Ovary (tissue), 3 donors: ENCODE measurements around the gene MAN1C1.

Experiments
- EP300 ChIP-seq: sonication (generic); formaldehyde crosslinking; IDR thresholded peaks from one replicate; pipeline ENCODE4 v1.6.1; 2017; ENCODE audit warnings: antibody characterized with exemption
- POLR2A ChIP-seq: fragments of 450-650 bp; IDR thresholded peaks from one replicate; pipeline ENCODE4 v1.6.1; 2017; ENCODE audit warnings: antibody characterized with exemption, mild to moderate bottlenecking, moderate library complexity
- TF ChIP-seq, protein P1 (sequence below), 3 donors: fragments of 450-650 bp in 2 of 3; fragments of 200-600 bp in 1 of 3; IDR thresholded peaks; one replicate each; pipeline versions ENCODE4 v1.5.1 to v1.8.0; 2016 to 2022; ENCODE audit warnings: antibody characterized with exemption in 3 of 3, mild to moderate bottlenecking in 1 of 3
- donor health status: DM: no; HTN: no; CAD: no.

DNA sequence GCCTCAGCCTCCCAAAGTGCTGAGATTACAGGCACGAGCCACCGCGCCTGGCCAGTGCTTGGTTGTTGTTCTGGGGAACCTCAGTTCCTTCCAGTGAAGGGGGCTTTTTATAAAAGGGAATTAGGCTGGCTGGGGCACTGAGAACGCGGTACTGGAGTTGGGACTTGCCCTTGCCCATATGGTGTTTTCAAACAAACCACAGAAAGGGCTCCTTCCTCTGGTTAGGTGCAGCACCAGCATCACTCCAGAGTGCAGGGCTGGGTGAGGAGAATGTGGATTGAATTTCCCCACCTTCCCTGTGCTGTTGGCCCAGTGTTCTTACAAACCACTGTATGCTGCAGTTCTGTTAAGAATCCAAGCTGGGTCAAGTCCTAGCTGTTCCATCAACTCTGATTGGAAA is 5.3 kb downstream of the MAN1C1 start:
- TF ChIP-seq POLR2A (no peak), EP300 (no peak)
- TF ChIP-seq, protein P1, sequence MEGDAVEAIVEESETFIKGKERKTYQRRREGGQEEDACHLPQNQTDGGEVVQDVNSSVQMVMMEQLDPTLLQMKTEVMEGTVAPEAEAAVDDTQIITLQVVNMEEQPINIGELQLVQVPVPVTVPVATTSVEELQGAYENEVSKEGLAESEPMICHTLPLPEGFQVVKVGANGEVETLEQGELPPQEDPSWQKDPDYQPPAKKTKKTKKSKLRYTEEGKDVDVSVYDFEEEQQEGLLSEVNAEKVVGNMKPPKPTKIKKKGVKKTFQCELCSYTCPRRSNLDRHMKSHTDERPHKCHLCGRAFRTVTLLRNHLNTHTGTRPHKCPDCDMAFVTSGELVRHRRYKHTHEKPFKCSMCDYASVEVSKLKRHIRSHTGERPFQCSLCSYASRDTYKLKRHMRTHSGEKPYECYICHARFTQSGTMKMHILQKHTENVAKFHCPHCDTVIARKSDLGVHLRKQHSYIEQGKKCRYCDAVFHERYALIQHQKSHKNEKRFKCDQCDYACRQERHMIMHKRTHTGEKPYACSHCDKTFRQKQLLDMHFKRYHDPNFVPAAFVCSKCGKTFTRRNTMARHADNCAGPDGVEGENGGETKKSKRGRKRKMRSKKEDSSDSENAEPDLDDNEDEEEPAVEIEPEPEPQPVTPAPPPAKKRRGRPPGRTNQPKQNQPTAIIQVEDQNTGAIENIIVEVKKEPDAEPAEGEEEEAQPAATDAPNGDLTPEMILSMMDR (IDR thresholded peaks at IDR 0.05) = no peak
